Urinary bladder (tissue), 4 donors: ENCODE results near the gene TTC12. TPM values are rescaled to one million over a fixed set of nuclear protein-coding genes. Genes with fewer than 3 reads are reported as not detected.

ENCODE experiments used
- DNase-seq: peaks from one replicate; pipeline ENCODE4 v3.0.0-alpha.2; 2015; ENCODE audit errors: extremely low spot score
- H3K27ac ChIP-seq: one replicate; pipeline ENCODE4 v1.5.1; 2013; ENCODE audit warnings: low read depth, mild to moderate bottlenecking, moderate library complexity
- H3K36me3 ChIP-seq: one replicate; pipeline ENCODE4 v1.6.1; 2013; ENCODE audit warnings: mild to moderate bottlenecking, moderate library complexity; ENCODE audit not compliant: insufficient read depth
- H3K4me1 ChIP-seq: one replicate; pipeline ENCODE4 v1.6.1; 2013; ENCODE audit warnings: mild to moderate bottlenecking, moderate library complexity; ENCODE audit not compliant: insufficient read depth
- H3K4me3 ChIP-seq: one replicate; pipeline ENCODE4 v1.5.1; 2013; ENCODE audit warnings: low read depth, low read length
- WGBS: extraction: QIAGEN DNeasy Blood & Tissue Kit; methylation state at CpG from one replicate; pipeline ENCODE4 v1.1.7; 2013; 5-methylcytosine and 5-hydroxymethylcytosine counted together
- polyA plus RNA-seq: library from polyadenylated mRNA; stranded (reverse); fragments of 200-250 nt; gene quantifications from one replicate; pipeline ENCODE4 v1.2.3, GENCODE V29; 2013
- total RNA-seq: library from RNA; depleted of rRNA; stranded (reverse); fragments of >200 nt; gene quantifications from one replicate; pipeline ENCODE4 v1.2.3, GENCODE V29; 2014
- donor health status: healthy with polysubstance abuse.
- donor health status: healthy.

The TTC12 gene
- total and polyA plus RNA-seq, 2 donors = 12.0 to 27.7 TPM

- WGBS = 82% methylated on average over 4 of the region's 4 CpGs
- no peaks in the 10 kb centered on the region for H3K36me3 ChIP-seq
- no peaks in the 10 kb centered on the region for H3K4me1 ChIP-seq
- DNase-seq = no peak
- H3K4me3 ChIP-seq = no peak overlapping the region
- H3K27ac ChIP-seq = no peak overlapping the region
Measured at GRCh38 chr11:113351480-113351879, 37.1 kb downstream of the TTC12 start.

- no peak for DNase-seq
- WGBS = 99% methylated on average over 3 of the region's 3 CpGs
- Histone ChIP-seq H3K27ac (no peak overlapping the region), H3K4me3 (no peak overlapping the region), H3K4me1 (no peaks in the 10 kb centered on the region), H3K36me3 (peaks cover 3% of the 10 kb centered on the region)
Measured at GRCh38 chr11:113356203-113356602, 41.8 kb downstream of the TTC12 start.

DNA sequence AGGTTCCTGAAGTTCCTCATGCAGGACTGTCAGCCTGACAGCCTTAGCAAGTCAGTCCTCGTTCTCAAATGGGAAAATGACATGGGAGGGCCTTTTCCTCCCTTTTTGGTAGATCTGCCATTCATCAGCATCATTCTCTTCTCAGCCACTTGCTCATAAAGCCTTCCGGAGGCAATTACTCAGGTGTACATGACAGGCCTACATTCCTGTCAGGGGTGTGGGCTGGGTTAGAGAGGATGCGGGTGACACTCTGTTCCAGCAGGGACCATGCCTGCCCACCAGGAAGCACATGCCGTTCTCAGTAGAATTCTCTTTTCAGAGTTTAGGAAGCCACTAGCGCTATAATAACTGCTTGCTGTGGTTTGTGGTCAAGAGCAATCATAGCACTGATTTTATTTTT lies 49.0 kb downstream of the TTC12 start:
- no peak overlapping the region for H3K4me3 ChIP-seq
- no peak for DNase-seq
- 81% methylated on average over 5 of the region's 5 CpGs for WGBS
- H3K36me3 ChIP-seq = no peaks in the 10 kb centered on the region
- no peaks in the 10 kb centered on the region for H3K4me1 ChIP-seq
- H3K27ac ChIP-seq = no peak overlapping the region

DNA sequence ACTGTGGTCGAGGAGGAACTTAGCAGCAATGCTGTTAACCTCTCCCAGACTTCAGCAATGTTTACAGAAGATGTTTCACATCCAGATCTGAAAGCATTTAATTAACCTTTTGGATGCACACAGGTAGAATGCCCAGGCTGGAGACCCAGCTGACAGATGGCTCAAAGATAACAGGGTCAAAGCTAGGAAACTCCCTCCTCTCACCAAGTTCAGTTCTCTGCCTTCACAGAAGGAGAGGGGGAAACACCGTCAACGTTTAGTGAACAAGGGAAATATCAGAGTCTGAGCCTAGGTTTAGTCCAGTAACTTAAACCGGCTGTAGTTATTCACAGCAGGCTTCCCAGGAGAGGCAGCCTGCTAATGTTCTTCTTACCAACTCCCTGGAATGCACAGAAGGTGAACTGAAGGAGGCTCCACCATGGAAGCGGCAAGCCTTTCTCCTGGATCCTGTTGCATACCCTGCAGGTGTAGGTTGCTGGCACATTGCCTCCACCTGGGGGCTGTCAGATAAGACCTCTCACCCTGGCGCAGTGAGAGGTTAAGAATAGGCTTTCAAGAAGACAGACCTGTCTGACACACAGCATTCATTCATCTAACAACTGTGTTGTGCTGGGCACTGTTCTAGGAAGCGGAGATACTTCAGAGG lies 49.7 kb downstream of the TTC12 start:
- 77% methylated on average over 7 of the region's 7 CpGs for WGBS
- no peaks in the 10 kb centered on the region for H3K36me3 ChIP-seq
- H3K27ac ChIP-seq = no peak overlapping the region
- H3K4me1 ChIP-seq = no peaks in the 10 kb centered on the region
- no peak for DNase-seq
- no peak overlapping the region for H3K4me3 ChIP-seq

DNA sequence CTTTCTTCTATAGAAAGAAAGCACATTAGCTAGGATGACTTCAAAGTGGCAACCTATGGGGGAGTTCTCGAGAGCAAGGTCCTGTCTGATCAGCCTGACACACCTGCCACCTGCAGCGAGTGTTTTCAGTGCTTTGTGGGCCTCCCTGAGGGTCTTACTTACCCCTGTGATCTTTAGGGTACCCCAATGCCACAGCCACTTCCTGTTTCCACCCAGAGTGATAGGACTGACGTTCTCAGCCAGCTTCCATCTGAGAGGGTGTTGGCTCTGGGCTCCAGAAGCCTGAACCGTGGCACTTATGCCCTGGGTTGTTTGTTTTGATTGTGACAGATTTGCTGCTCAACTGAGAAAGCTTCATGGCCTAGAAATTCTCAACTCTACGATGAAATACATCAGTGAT lies 51.5 kb downstream of the TTC12 start:
- no peak for DNase-seq
- WGBS = 76% methylated on average over 5 of the region's 5 CpGs
- H3K27ac ChIP-seq = no peak overlapping the region
- H3K4me1 ChIP-seq = no peaks in the 10 kb centered on the region
- H3K36me3 ChIP-seq = no peaks in the 10 kb centered on the region
- H3K4me3 ChIP-seq = no peak overlapping the region

DNA sequence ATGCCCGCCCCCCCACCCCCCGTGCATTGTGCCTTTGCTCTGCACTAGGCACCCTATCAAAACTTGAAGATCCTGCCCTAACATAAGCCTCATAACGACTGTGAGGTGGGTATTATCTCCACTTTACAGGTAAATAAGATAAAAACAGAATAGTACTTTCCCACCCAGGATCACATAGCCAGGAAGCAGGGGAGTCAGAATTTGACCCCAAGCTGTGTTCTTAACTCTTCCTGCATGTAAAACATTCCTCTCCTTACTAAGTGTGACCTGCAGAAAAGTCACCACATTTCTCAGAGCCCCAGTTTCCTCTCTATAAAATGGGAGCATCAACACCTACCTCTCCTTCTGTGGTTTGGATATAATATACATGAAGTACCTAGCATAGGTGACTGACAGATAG lies 55.0 kb downstream of the TTC12 start:
- no peak for DNase-seq
- no peak overlapping the region for H3K27ac ChIP-seq
- H3K36me3 ChIP-seq = no peaks in the 10 kb centered on the region
- H3K4me1 ChIP-seq = no peaks in the 10 kb centered on the region
- H3K4me3 ChIP-seq = no peak overlapping the region
- 73% methylated on average over 3 of the region's 3 CpGs for WGBS

DNA sequence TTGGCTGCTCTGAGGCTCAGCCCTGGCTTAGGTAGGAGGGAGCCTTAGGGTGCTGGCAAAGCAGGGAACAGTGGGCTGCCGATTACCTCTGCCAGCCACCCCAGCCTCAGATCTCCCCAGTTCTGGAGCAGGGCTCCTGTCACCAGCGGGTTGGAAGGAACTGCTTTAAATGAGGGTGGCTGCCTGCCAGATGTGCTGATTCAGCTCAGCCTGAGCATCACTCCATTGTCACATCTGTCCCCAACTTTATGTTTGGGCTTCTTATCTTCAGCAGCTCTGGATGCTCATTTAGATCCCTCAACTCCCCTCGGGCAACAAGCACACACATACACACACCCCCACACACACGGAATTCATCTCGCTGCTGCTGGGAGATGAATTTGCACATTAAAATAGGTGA lies 56.3 kb downstream of the TTC12 start:
- no peak overlapping the region for H3K27ac ChIP-seq
- WGBS = 82% methylated on average over 5 of the region's 5 CpGs
- DNase-seq = no peak
- no peaks in the 10 kb centered on the region for H3K4me1 ChIP-seq
- no peaks in the 10 kb centered on the region for H3K36me3 ChIP-seq
- H3K4me3 ChIP-seq = no peak overlapping the region

- H3K4me3 ChIP-seq = no peak overlapping the region
- H3K27ac ChIP-seq = no peak overlapping the region
- 86% methylated on average over 4 of the region's 4 CpGs for WGBS
- no peak for DNase-seq
- H3K36me3 ChIP-seq = no peaks in the 10 kb centered on the region
- no peaks in the 10 kb centered on the region for H3K4me1 ChIP-seq
Measured at GRCh38 chr11:113372309-113372708, 57.9 kb downstream of the TTC12 start.

DNA sequence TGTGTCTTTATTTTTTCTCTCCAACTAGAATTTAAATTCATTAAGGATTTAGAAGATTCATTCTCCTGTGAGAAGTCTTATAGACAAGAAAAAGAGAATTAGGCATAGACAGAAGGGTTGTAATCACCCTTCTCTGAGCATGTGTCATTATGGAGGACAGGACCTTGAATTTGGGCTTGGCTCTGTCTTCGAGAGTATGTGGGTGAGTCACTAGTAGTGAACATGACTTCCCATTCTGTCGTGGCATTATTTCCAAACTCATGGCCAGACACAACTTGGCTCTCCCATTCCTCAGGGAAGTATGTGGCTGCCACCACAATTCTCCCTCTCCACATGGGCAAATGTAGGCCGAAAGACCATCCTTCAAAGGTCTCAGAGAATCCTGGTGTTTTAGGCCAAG lies 58.9 kb downstream of the TTC12 start:
- Histone ChIP-seq H3K36me3 (no peaks in the 10 kb centered on the region), H3K4me1 (no peaks in the 10 kb centered on the region), H3K27ac (no peak overlapping the region), H3K4me3 (no peak overlapping the region)
- WGBS = 66% methylated on average over 3 of the region's 3 CpGs
- no peak for DNase-seq

- H3K36me3 ChIP-seq = no peaks in the 10 kb centered on the region
- WGBS = 47% methylated on average over 10 of the region's 10 CpGs
- H3K4me1 ChIP-seq = no peaks in the 10 kb centered on the region
- H3K4me3 ChIP-seq = no peak overlapping the region
- H3K27ac ChIP-seq = no peak overlapping the region
- DNase-seq = no peak
Measured at GRCh38 chr11:113373981-113374560, 59.7 kb downstream of the TTC12 start.

GRCh38 chr11:113375402-113375801 lies 61.0 kb downstream of the TTC12 start:
- no peak for DNase-seq
- no peak overlapping the region for H3K4me3 ChIP-seq
- no peak overlapping the region for H3K27ac ChIP-seq
- 93% methylated on average over 5 of the region's 5 CpGs for WGBS
- H3K4me1 ChIP-seq = no peaks in the 10 kb centered on the region
- no peaks in the 10 kb centered on the region for H3K36me3 ChIP-seq

DNA sequence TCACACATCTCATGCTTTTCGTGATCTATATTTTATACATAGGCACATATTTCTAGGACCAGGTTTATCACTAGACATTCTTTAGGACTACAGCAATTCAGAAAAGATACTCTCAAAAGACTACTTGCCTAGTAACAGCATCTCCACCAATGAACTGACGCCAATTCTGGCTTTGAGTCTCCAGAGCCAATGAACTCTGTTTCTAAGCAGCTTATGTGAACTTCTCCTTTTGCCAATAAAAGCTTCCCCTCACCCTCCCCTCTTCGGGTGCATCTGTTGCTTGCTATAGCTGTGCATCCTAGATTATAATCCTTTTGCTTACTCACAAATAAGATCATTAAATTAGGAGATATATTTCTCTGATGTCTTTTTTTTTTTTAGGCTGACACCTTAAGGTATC lies 61.8 kb downstream of the TTC12 start:
- H3K36me3 ChIP-seq = no peaks in the 10 kb centered on the region
- no peak overlapping the region for H3K27ac ChIP-seq
- no peak for DNase-seq
- no peak overlapping the region for H3K4me3 ChIP-seq
- H3K4me1 ChIP-seq = no peaks in the 10 kb centered on the region
- 28% methylated on average over 3 of the region's 3 CpGs for WGBS

GRCh38 chr11:113377681-113378412 lies 63.5 kb downstream of the TTC12 start:
- WGBS = 51% methylated on average over 7 of the region's 7 CpGs

GRCh38 chr11:113378692-113379091 lies 64.3 kb downstream of the TTC12 start:
- H3K27ac ChIP-seq = no peak overlapping the region
- WGBS = 82% methylated on average over 1 of the region's 1 CpG
- no peak overlapping the region for H3K4me3 ChIP-seq
- H3K4me1 ChIP-seq = no peaks in the 10 kb centered on the region
- no peaks in the 10 kb centered on the region for H3K36me3 ChIP-seq
- no peak for DNase-seq

More at GRCh38 chr11:113377681-113378412, 63.5 kb downstream of the TTC12 start:
- no peak overlapping the region for H3K27ac ChIP-seq
- H3K4me3 ChIP-seq = no peak overlapping the region
- no peaks in the 10 kb centered on the region for H3K36me3 ChIP-seq
- no peak for DNase-seq
- no peaks in the 10 kb centered on the region for H3K4me1 ChIP-seq
